DMS 273 treated with DMSO at 0.1 percent for 48 hours (cell line): ENCODE results near the gene ATP8A1.
"Not testable (repeated sequence)": the region's sequence is repeated elsewhere in the genome, so short reads cannot be mapped to it uniquely, and the experiment has no call there.

Source experiments
- DNase-seq: peaks from one replicate; lab custom pipeline; 2025; lab: John Stamatoyannopoulos, UW

Gene ATP8A1

DNA sequence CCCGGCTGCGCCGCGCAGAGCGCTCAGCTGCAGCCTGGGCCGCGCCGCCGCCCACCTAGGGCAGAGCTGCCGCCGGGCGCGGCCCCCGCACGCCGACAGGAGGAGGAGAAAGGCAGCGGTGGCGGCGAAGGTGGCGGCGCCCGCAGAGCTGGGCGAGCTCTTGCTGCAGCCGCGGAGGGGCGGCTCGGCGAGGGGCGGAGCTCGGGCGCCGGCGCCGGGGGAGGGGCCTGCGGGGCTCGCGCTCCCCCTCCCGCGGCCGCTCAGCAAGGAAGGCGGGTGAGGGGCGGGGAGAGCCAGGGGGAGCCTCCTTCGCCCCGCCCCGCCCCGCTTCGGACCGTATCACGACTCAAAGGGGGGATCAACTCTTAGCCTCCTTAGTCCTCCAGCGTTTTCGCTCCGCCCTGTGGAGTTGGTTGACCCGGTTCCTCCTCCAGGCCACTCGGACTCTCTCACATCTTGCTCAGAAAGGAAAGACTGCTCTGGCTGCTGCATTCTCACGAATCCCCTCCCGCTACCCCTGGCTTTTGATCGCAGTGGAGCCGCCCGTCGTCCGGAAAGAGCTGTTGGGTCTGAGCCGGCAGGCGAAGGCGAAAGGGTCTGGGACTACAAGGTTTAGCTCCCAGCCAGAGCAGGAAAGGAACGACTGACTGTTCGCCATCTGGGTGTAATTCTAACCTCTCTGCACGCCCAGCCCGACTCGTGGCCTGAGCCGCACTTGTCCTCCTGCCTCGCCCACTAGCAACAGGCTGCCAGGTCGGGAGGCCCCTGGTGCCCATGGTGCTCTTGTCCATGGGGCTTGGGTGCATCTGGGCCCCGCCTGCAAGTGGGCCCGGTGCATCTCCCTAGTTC, at the start of gene ATP8A1:
Gene ATP8A1 (minus strand): TSS at position 162 of the 849 bp plus-strand sequence. CDS start 232 bp downstream, outside the sequence.
- peak; percentile 81 for DNase-seq

DNA sequence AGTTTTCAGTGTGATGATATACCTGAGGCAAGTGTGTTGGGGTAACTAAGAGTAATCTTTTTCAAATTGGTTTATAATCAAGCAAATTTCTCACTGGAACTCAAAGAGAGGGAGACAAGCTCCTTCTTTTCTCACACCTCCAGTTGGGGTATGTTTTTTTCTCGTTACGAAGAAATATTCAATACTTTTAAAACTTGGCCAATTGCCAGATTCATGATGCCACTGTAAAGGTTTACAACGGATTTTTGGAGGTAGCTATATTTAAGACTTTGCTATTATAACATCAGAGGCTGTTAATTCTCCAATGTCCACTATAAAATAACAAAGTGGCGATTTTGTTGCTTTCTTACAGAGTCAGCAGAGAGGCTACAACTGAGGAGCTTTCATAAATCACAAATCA, 49.2 kb upstream of the ATP8A1 start:
- DNase-seq = no peak

DNA sequence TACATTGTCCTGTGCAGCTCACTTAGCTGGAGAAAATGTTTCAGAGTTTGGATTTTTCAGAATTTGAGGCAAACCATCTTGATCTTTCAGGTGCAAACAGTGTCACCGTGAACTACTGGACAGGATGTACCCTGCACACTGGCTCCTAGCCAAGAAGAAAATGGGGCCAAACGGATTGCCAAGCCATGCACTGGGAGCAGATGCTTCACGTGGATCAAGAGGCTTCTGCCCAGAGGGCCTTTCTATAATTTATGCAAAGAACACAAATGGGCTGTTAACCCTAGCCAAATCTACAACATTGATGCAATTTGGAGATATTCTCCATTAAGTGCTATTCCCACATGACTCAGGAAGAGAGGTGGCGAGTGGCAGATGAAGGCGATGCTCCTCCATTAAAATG, 46.9 kb upstream of the ATP8A1 start:
- DNase-seq = no peak

DNA sequence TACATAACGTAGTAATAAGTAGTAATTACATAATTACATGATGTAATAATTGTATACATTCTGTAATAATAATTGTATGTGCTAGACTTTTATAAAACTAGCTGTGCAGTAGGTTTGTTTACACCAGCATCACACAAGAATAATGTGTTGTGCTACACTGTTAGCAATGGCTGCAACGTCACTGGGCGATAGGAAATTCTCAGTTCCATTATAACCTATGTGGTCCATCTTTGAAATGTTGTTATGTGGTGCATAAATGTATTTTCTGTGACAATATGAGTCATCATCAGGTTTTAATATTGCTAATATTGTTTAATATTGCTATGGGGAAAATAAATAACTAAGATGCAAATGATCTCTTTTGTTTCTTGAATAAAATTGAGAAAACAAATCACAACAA, 46.0 kb upstream of the ATP8A1 start:
- no peak for DNase-seq

DNA sequence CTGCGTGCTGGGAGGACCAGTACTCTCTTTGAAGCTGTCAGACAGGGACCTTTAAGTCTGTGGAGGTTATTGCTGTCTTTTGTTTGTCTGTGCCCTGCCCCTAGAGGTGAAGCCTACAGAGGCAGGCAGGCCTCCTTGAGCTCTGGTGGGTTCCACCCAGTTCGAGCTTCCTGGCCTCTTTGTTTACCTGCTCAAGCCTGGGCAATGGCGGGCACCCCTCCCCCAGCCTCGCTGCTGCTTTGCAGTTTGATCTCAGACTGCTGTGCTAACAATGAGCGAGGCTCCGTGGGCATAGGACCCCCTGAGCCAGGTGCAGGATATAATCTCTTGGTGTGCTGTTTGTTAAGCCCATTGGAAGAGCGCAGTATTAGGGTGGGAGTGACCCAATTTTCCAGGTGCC, 44.9 kb upstream of the ATP8A1 start:
- DNase-seq = not testable (repeated sequence)

DNA sequence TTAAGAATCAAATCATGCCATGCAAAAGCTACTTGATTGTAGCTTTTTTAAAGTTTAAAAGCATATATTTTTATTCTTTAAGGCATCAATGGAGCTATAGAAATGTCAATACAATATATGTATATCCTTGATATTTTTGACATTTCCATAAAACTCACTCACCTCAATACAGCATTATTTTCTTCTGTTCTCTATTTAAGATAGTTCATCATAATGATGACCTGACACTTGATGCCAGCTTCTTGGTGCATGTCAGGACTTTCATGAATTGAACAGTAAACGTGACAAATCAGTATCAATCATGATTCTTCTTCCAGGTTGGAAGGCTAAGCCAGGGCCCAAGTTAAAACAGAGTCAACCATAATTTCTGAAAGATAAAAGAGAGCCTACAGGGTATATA, 33.6 kb upstream of the ATP8A1 start:
- no peak for DNase-seq

DNA sequence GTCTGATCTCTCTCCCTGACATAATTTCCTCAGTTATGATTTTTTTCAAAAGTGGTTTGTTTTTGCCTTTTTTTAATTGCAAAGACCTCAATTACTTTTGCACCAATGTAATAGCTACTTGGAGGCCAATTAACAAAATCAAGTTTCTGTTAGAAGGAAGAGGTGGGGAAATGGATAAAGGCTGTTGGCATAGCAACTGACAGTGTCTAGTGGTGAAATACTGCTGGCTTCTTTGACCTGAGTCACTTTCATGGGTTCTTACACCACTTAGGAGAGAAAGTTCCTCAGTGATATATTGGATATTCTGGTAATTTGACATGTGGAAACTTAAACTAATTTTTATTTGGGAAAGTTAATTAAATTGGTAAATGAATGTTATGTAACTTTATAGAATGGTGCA, 26.5 kb upstream of the ATP8A1 start:
- DNase-seq = no peak

DNA sequence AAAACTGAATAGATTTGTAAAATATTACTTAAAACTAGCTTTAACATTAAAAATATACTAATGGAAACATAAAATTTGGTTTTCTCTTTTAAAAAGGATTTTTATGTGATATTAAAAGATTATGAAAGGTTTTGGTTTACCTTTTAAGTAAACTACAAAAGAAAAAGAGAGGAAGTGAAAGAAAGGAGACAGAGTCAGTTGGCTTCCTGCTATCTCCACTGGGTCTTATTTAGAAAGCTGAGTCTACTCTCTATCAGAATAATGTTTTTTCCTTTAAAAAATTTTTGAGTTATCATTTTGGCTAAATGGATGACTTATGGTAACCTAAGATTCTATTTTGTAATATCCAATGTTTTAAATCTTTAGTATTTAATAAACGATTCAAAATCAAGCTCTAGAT, 21.6 kb upstream of the ATP8A1 start:
- no peak for DNase-seq

DNA sequence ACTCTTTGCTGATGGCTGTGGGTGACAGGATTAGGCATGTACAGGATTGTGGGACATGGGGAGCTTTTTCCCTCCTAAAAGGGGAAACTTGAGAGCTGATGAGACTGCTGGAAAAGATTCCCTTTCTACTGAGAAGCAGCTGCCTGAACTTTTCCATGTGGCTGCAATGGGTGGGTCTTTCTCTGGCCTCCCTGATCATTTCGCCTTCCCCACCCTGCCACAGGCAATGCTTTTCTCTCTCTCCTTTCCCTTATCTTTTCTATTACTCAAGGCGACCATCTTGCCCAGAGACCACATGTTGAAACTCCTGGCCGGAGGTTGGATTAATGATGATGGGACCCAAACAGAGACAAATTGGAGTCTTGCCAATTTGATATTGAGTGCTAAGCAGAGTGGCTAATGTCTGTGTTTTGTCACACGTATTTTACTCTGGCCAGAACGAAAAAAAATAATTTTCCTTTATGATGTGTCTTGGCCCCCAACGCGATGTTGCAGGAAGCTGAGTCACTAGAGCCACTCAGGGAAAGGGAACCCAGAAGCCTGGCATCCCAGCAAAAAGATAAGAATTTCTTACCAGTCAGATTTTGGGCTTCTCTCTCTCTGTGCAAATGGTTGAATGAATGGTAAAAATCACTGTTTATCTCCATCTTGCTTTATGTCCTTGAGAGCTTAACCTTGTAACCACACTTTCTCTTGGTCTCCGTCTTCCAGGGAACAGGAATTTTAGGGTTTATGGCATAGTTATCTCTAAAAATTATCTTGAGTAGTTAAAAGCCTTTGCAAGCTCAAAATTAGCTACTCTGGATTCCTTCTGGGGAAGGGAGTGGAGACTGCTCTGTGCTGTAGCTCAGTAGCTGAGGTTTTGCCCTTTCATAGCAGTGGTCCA, 19.4 kb upstream of the ATP8A1 start:
- no peak for DNase-seq

DNA sequence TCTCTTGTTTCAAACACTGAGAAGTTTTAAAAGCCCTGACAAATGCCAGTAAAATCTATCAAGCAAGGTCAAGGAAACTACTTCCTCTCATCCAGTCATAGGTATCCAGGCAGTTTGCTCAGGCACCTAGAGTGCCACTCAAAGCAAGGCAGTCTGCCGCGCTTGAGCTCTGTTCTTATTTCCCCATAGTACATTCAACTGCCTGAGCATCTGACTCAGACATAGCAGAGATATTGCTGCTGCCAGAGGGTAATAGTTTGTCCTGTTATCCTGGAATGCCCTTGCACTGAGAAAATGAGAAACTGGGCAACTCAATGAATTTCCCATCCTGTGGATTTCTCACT, 16.1 kb upstream of the ATP8A1 start:
- no peak for DNase-seq

DNA sequence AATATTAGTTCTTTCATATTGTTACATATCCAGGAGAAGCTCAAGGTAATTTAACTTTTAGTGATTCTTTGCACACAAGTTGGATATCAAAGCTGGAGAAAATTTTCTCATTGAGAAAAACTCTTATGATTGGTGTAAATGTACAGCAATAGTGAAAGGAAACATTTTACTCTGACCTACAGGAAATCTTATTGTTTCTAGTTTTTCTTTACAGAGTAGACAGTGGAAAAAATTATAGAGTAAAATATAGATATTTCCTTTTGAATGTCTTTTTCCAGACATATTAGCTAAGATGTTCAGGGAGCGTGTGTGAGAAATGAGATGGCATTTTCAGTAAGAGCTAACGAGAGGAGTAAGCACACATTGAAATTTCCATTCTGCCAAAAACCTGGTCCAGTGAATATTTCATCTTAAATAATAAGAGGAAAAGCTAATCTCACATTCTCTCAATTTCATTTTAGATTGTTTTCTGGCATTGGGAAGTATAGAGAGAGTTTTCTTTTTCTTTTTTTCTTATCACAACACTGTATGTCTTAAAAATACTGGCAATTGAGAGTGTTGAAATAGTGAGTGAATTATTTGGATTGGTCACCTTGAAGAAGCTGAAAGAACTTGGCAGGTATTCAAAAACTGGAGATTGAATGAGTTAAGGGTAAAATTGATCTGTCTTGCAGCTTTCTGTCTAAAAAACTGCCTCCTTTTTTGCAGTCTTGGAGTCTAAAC, 15.6 kb upstream of the ATP8A1 start:
- no peak for DNase-seq

DNA sequence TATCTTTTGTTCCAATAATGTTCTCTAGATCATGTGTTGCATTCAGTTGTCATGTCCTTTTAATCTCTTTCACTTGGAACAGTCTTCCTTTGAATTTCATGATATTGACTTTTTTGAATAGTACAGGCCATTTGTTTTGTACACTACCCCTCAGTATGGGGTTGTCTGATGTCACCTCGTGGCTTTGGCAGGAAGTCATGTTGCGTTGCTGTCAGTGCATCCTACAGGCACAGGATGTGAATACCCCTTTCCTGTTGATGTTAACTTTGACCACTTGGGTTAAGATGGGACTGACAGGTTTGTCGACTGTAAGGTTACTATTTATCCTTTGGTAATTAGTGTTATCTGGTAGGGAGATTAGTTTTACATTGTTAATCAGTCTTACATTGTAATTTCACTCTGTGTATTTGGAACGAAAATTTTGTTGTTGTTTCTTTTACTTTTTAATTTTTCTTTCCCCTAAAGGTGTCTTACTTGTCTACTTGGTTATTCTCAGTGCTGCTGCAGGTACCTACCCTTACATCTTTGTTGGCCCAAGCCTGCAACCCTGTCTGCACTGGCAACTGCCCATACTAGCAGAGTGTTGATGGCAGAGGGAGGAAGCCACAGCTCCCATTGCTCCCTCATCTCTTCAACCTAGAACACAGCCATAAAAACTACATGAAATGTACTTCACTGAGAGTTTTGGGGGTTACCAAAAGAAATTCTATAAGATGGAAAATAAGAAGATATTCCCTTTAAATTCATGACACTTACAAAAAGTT, 14.7 kb upstream of the ATP8A1 start:
- no peak for DNase-seq

DNA sequence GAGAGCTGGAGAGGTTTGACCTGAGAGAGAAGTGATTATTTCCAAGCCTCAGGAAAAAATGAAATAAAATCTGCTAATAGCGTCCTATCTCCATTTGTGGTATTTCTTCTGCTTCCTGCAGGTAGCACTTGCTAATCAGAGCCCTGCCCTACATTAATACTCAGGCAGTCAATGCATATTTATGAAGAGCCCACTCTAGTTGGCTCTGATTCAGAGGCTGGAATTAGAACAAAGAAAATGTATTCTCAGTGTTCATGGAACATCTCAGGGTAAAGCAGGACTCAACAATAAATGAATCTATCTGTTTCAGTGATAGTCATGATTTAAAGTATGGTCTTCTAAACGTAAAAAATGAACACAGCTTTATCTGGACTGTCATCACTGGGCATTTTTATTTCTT, 1.4 kb upstream of the ATP8A1 start:
- DNase-seq = no peak

DNA sequence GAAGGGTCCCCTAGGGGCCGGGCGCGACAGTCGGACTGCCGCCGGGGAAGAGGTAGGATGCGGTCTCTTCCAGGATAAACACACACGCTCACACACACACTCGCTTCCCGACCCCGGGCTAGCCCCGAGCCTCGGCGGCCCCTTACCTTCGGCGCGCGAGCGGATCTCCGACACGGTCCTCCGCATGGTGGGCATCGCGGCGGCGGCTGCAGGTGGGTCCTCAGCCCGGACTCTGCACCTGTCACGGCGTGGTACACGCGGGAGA, 294 bp downstream of the ATP8A1 start:
- DNase-seq = no peak

DNA sequence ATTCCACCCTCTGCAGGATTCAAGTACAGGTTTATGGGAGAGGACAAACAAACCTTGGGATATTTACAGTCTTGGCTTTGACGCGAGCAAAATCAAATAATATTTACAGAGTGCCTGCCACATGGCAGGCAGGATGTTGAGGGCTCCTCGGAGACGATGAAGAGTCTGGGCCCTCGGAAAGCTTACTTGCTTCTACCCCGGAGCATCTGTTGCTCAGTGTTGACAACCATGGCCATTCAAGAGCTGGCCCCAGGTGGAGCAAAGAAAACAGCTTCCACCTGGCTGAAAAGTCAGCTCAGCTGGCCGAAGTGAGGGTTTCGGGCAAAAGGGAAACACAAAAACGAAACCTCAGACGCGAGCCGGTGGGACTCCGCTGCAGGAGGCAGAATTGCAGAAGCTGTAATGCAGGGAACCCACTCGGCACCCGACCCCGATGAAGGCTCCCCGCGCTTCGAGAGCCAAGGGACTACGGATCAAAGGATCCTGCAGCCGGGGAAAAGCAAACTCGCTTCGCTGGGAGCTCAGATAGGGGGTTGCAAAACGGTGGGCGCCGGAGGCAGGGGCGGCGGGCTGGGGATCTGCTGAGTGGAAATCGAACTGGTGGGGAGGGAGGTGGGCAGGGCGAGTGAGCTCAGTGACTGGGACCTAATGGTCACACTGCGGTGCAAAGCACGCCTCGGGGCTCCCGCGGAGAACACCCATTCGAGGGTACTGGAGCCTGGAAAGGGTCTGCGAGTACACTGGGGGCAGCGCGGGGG, 805 bp downstream of the ATP8A1 start:
- DNase-seq = no peak

DNA sequence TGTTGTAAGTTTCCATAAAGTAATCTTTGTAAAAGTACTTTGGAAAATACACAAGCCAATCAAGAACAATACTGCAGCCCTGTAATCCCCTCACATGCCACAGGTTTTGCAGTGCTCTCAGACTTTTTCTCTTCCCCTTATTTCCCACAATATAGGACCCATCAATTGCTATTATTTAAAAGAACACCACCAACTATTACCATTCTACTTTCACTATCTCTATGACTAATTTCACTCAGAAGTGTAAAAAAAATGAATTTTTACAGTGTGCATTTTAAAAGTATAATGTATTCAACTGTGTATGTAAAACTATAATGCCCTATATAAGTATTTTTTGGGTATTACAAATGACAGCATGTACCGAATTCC, 1.7 kb downstream of the ATP8A1 start:
- DNase-seq = no peak

DNA sequence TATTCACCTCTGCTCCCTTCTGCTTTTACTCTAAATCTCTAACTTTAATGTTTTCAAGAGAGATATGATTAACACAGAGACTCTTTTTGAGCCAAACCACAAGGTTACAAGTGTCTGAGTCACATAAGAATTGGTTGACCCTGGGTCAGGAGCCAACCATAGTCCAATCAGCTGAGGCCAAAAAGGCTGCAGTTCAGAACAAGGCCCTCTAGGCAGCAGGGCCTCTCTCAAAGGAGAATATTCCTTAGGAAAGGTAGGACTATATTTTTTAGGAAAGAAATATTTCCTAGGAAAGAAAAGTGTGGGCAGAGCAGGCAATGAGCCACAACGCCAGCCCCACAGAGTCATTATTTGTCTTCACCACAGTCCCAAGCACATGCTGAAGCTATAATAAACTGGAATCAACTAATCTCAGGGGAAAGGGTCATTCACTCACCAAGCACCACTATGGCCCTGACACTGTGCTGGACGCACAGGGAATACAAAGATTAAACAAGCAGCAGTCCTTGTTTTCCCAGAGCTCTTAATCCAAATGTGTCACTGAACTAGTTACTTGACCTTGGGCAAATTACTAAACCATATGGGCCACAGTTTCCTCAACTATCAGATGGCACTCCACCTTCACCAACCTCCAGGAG, 2.2 kb downstream of the ATP8A1 start:
- DNase-seq = no peak

DNA sequence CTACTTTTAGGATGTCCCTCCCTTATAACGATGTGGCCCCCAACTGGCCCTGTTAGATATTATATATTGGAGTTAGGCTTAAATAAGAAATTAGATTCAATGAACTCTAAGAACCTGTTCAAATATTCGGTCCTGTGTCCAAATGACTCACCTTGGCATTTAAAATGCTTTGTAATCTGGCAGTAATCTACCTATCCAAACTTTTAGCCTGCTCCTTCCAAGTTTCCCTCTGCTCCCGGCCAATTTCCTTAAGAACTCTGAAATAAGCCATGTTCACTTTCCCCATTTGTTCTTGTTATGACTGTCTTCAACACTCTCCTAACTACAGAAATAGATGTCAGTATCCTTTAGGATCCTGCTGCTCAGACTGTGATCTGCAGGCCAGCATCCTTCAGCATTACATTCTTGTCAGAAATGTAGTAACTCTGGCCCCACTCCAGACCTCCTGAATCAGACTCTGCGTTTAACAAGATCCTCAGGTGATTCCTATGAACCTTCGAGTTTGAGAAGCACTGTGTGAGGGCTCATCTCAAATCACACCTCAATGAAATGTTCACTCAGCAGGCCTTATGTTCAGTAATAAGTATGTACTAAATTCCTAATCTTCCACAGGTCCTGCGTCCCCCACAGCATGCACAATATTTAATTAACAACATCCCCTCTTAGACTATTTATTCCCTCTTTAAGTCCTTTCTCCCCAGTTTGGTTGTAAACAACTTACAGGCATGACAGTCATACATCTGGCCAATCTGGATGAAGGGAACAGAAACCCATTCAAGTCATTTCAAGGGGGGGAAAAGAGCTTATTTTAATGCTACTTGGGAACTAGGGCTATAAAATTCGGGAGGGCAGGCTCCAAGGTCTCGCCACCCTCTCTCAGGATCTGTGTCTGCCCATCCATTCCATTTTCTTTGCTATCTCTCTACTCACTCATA, 3.0 kb downstream of the ATP8A1 start:
- DNase-seq = no peak

DNA sequence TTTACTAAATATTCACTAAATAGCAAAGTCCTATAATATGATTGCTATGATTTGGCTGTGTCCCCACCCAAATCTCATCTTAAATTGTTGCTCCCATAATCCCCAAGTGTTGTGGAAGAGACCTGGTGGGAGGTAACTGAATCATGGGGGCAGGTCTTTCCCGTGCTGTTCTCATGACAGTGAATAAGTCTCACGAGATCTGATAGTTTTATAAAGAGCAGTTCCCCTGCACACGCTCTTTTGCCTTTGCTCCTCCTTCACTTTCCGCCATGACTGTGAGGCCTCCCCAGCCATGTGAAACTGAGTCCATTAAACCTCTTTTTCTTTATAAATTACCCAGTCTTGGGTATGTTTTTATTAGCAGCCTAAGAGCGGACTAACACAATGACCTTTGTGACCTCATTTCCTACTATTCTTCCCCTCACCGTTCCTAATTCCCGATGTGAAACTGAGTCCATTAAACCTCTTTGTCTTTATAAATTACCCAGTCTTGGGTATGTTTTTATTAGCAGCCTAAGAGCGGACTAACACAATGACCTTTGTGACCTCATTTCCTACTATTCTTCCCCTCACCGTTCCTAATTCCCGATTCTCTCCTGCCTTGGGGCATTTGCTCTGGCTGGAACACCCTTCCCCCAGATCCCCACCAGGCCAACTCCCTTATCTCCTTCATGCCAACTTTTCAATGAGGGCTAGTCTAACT, 4.2 kb downstream of the ATP8A1 start:
- DNase-seq = not testable (repeated sequence)
